RPMI8226 (cell line): ENCODE results near the gene PYCR2.
"Not testable (repeated sequence)": the region's sequence is repeated elsewhere in the genome, so short reads cannot be mapped to it uniquely, and the experiment has no call there.

ENCODE experiments used
- DNase-seq: peaks from one replicate; pipeline ENCODE4 v3.0.0-alpha.2; 2015

Gene PYCR2

DNA sequence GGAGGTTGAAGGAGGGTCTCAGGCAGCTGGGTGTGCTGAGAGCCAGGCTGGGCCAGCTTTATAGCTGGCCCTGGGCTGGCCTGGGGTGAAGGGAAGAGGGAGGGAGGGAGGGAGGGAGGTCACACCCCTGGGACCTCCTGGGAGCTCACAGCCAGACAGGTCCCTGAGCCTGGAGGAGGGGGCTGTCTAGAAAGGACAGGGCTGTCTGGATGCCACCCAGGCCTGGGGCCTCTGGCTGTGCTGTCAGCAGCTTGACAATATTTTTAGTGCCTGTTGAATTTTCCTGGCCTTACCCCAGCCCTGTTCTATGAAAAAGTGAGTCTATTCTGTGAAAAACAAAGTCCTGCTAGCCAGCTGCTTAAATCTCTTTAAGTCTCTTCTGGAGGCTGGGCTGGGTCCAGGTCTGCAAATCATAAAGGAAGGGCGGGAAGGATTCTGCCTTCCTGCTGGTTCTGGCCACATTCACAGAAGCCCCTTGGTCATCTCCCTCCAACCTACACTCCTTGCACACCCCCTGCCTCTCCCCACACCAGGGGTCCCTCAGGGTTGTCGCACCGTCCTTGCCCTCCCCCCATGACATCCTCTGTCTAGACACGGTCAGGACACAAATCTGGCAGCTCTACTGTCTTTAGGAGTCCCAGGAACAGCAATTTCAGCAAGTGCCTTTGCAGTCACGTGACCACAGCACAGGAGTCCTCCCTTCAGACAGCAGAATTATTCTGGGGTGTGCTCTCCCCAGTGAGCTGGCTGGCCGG, 17.3 kb upstream of the PYCR2 start, which contains the start of gene LEFTY2:
LEFTY2 (minus strand) TSS at position 34 of the 755 bp plus-strand sequence. CDS start 80 bp downstream, outside the sequence.
- DNase-seq = peak; percentile 93

DNA sequence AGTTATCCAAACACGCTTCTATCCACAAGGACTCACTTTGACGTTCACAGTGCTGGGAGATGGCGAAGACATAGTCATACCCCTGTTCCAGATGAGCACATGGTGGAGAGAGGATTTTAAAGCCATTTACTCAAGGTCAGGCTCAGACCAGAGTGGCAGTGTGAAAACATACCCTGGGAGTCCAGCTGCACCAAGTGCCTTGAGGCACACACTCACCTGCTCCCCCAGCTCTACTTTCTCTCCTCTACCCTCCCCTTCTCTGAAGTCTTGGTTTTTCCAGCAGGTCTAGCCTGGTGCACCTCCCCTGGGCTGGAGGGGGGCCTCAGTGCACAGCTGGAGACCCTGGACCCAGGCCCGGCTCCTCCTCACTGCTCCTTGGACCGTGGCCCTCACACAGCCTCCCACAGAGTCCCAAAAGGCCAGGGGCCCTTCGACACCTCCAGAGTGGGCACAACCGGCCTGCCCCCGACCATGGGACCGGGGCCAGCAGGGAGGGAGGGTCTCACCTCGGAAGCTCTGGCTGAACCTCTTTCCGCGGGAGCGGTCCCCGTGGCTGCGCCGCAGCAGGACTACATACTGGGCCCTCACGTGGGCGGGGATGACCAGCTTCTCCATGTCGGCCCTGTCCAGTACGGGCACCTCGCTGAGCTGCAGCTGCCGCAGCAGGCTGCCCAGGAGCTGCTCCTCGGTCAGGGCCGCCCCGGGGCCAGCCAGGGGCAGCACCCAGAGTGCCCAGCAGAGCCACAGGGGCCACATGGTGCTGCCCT, 16.5 kb upstream of the PYCR2 start:
- peak; percentile 48 for DNase-seq

DNA sequence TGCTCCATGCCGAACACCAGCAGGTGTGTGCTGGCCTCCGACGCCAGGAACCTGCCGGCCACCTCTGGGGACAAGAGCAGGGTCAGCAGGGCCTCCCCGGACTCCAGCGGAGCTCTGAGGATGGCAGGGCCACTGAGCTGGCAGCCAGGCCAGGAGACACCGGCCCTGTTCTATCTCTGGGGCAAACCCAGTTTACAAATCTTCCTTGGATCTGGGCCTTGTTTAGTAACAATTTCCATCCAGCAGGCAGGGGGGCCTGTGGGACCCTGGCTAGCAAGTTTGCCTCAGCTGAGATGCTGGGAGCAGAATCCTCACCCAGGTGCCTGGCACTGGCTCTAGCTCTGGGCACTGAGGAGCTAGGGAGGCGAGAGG, 15.9 kb upstream of the PYCR2 start:
- DNase-seq = not testable (repeated sequence)

GRCh38 chr1:225939097-225939938, 15.3 kb upstream of the PYCR2 start:
- DNase-seq = not testable (repeated sequence)

GRCh38 chr1:225937048-225937968, 13.3 kb upstream of the PYCR2 start:
- DNase-seq = no peak

DNA sequence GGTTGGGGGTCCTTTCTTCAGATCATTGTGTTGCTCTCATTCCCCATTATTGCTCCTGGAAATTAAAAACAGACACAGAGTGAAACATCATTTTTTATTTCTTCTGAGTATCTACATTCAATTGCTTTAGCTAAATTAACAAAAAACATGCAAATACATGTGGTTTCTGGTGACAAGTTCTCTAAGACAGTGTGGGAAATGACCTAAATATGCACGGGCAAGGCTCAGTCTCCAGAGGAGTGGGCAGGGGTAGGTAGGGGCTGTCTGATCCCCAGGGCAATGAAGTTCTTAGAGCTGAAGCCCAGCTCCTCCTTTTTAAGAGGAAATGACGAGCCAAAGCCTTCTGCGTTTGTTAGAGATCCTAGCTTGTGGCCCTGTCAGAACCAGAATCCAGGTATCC, 12.5 kb upstream of the PYCR2 start:
- no peak for DNase-seq

- not testable (repeated sequence) for DNase-seq
Observed at GRCh38 chr1:225936086-225936485, 12.0 kb upstream of the PYCR2 start.

- no peak for DNase-seq
Observed at GRCh38 chr1:225934711-225935110, 10.7 kb upstream of the PYCR2 start.

- DNase-seq = no peak
Observed at GRCh38 chr1:225933072-225933471, 9.0 kb upstream of the PYCR2 start.

GRCh38 chr1:225931270-225932136, 7.5 kb upstream of the PYCR2 start:
- no peak for DNase-seq

DNA sequence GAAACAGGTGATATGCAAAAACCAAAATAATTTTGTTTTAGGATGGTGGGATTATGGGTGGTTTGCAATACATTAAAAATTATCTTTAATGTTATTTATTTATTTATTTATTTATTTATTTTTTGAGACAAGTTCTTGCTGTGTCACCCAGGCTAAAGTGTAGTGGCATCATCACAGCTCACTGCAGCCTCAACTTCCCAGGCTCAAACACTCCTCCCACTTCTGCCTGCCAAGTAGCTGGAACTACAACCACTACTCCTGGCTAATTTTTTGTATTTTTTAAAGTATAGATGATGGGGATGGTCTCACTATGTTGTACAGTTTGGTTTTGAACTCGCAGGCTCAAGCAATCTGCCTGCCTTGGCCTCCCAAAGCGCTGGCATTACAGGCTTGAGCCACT, 6.5 kb upstream of the PYCR2 start:
- DNase-seq = no peak

DNA sequence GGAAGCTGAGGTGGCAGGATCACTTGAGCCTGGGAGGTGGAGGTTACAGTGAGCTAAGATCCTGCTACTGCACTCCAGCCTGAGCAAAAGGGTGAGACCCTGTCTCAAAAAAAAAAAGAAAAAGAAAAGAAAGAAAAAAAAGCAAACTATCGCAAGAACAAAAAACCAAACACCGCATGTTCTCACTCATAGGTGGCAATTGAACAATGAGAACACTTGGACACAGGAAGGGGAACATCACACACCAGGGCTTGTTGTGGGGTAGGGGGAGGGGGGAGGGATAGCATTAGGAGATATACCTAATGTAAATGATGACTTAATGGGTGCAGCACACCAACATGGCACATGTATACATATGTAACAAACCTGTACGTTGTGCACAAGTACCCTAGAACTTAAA, 5.4 kb upstream of the PYCR2 start:
- not testable (repeated sequence) for DNase-seq

- no peak for DNase-seq
Observed at GRCh38 chr1:225928186-225929175, 4.4 kb upstream of the PYCR2 start.

- no peak for DNase-seq
Observed at GRCh38 chr1:225926551-225927113, 2.6 kb upstream of the PYCR2 start.

DNA sequence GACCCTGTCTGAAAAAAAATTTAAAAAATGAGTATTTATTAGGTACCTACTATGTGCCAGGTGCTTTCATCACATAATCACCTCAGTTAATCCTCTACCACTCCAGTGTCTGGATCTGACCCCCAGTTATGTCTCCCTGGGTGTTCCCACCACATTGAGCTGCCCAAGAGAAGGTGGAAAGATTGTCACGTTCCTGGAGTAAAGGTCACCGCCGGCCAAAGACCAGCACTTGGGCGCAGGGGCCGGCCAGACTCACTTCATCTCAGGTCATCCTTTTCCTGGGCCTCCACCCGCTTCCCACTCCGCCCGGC, 714 bp downstream of the PYCR2 start:
- DNase-seq = no peak

GRCh38 chr1:225921734-225922709, 2.0 kb downstream of the PYCR2 start:
- DNase-seq = no peak

DNA sequence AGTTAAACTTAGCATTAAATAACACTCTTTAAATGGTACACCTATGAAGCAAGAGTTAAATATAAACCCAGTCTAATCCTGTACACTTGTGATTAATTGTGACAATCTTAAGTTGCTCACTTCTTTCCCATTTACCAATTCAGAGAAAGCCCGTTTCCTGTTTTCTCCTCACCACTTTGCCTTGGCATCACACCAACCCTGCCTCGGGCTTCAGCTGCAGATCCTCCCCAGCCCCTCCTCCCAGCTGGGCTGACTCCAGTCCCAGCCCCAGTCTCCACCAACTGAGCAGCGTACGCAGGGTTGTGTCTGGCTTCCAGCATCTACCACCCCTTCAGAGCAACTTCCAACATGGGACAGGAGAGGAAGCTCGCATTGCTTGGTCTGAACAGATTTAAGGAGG, 4.1 kb downstream of the PYCR2 start:
- DNase-seq = peak; percentile 98

- no peak for DNase-seq
Observed at GRCh38 chr1:225918280-225918679, 5.8 kb downstream of the PYCR2 start.
